GM12892 (cell line): ENCODE measurements around the gene PPP1R14B.
A peak's percentile ranks its signal among the peaks of the same experiment; 100 is the strongest.

Source experiments
- POLR2A ChIP-seq: IDR thresholded peaks from 2 replicates; pipeline ENCODE4 v1.6.1; 2011; ENCODE audit warnings: low read depth, low read length, control low read depth
- TAF1 ChIP-seq: IDR thresholded peaks from 2 replicates; pipeline ENCODE4 v1.6.1; 2011; ENCODE audit warnings: low read depth, mild to moderate bottlenecking, control low read depth, low read length, borderline replicate concordance

GRCh38 chr11:64284048-64284961, 37.6 kb upstream of the PPP1R14B start, which contains the start of gene BAD:
- TF ChIP-seq TAF1 (0 out of 2 replicates have a peak, but pooled peaks have one; percentile 18), POLR2A (0 out of 2 replicates have a peak, but pooled peaks have one; percentile 19)
